K562 (cell line): ENCODE data around the gene FKBP9. TPM values are rescaled to one million over a fixed set of nuclear protein-coding genes. Genes with fewer than 3 reads are reported as not detected.
A peak's percentile ranks its signal among the peaks of the same experiment; 100 is the strongest.

ENCODE experiments used
- ATF1 ChIP-seq, 2 experiments: fragments of 450-650 bp in 1 of 2; IDR thresholded peaks; 2 replicates each; pipeline ENCODE4 v1.6.1; 2016; ENCODE audit warnings: missing compliant biosample characterization in 1 of 2, missing genetic modification characterization in 1 of 2
- BRD9 ChIP-seq: fragments of 450-650 bp; IDR thresholded peaks from 2 replicates; pipeline ENCODE4 v1.6.1; 2018; ENCODE audit warnings: low read depth; ENCODE audit not compliant: partially characterized antibody
- CBFB ChIP-seq: sonication (generic); formaldehyde crosslinking; IDR thresholded peaks from 2 replicates; pipeline ENCODE4 v1.4.0; 2020; ENCODE audit warnings: mild to moderate bottlenecking, missing genetic modification reagents
- EGR1 ChIP-seq: fragments of 450-650 bp; conservative IDR thresholded peaks from 2 replicates; pipeline ENCODE4 v1.6.1; 2017; ENCODE audit warnings: mild to moderate bottlenecking
- GATAD2B ChIP-seq: fragments of 450-650 bp; IDR thresholded peaks from 2 replicates; pipeline ENCODE4 v1.6.1; 2017; ENCODE audit warnings: mild to moderate bottlenecking, borderline replicate concordance
- HEY1 ChIP-seq: fragments of 250-450 bp; sonication (Bioruptor Pico); IDR thresholded peaks from 2 replicates; pipeline ENCODE4 v1.5.0; 2020; ENCODE audit warnings: mild to moderate bottlenecking, moderate library complexity, borderline replicate concordance
- HMG20B ChIP-seq: fragments of 250-450 bp; sonication (Bioruptor Pico); IDR thresholded peaks from 2 replicates; pipeline ENCODE4 v1.5.0; 2021; ENCODE audit warnings: mild to moderate bottlenecking
- MAFK ChIP-seq: IDR thresholded peaks from 2 replicates; pipeline ENCODE4 v1.6.1; 2011; ENCODE audit warnings: low read length, improper control_type of control experiment
- MCM5 ChIP-seq: fragments of 450-650 bp; IDR thresholded peaks from 2 replicates; pipeline ENCODE4 v1.6.1; 2016; ENCODE audit warnings: low read depth
- NCOR1 ChIP-seq: fragments of 450-650 bp; IDR thresholded peaks from 2 replicates; pipeline ENCODE4 v1.6.1; 2016; ENCODE audit warnings: mild to moderate bottlenecking, moderate library complexity
- RBBP5 ChIP-seq: fragments of 200-600 bp; sonication (generic); IDR thresholded peaks from 2 replicates; pipeline ENCODE4 v1.6.1; 2012; ENCODE audit warnings: borderline replicate concordance, mild to moderate bottlenecking, low read length, control low read depth, inconsistent platforms; ENCODE audit not compliant: insufficient read depth, poor library complexity, severe bottlenecking
- REST ChIP-seq, 2 experiments: fragments of 450-650 bp; formaldehyde crosslinking in 1 of 2; IDR thresholded peaks; 2 replicates each; pipeline versions ENCODE4 v1.4.0 to v1.6.1; 2014 to 2020; ENCODE audit warnings: mild to moderate bottlenecking in 2 of 2, borderline replicate concordance in 1 of 2, low read depth in 1 of 2
- TAF15 ChIP-seq: fragments of 200-400 bp; formaldehyde crosslinking; IDR thresholded peaks from 2 replicates; pipeline ENCODE4 v1.6.1; 2017; ENCODE audit warnings: mild to moderate bottlenecking, low read depth, low read length, moderate library complexity
- TCFL5 ChIP-seq: fragments of 250-450 bp; sonication (Bioruptor Pico); conservative IDR thresholded peaks from 2 replicates; pipeline ENCODE4 v1.6.1; 2021; ENCODE audit warnings: mild to moderate bottlenecking, moderate library complexity, matching md5 sums
- ZBTB2 ChIP-seq: fragments of 450-650 bp; IDR thresholded peaks from 2 replicates; pipeline ENCODE4 v1.6.1; 2016; ENCODE audit warnings: antibody characterized with exemption
- ZNF3 ChIP-seq: fragments of 250-450 bp; sonication (Bioruptor Pico); IDR thresholded peaks from 2 replicates; pipeline ENCODE4 v1.5.0; 2021; ENCODE audit warnings: mild to moderate bottlenecking, moderate library complexity
- polyA plus RNA-seq, 8 experiments: library from polyadenylated mRNA; depleted of rRNA in 4 of 8; stranded (reverse) in 5 of 8; unstranded in 3 of 8; fragments of >200 nt; fragmentation: Nextera tagmentation in 2 of 8; fragmentation: Illumina TruSeq in 1 of 8; extraction: Ambion mirVana in 2 of 8; extraction: Trizol in 1 of 8; gene quantifications; 2 replicates each; pipeline versions ENCODE4 v1.2.1 to v1.2.3, GENCODE V29; 2011 to 2014; ENCODE audit warnings: inconsistent platforms in 1 of 8, missing spikeins in 1 of 8
- total RNA-seq, 7 experiments: library from RNA; depleted of rRNA in 6 of 7; stranded (reverse); fragments of >200 nt in 6 of 7; fragmentation: Illumina TruSeq in 2 of 7; extraction: Trizol in 2 of 7; gene quantifications; 2 replicates each; pipeline versions ENCODE4 v1.2.1 to v1.2.3, GENCODE V29; 2011 to 2021; ENCODE audit warnings: low replicate concordance in 1 of 7

The FKBP9 gene
- total and polyA plus RNA-seq, 9 of the 15 experiments (the other 6 are each of a cell fraction or from before 2014, with no cell fraction given) = 5.9 to 23.7 (median 15.8) TPM

- TF ChIP-seq REST (IDR thresholded peaks at IDR 0.05; ENCODE audit: borderline replicate concordance) = no peak
- TF ChIP-seq REST (CRISPR knock-in tag; IDR thresholded peaks at IDR 0.05; ENCODE audit: low read depth) = no peak
- TF ChIP-seq NCOR1 = no peak
- no peak for TF ChIP-seq ZNF3 (CRISPR knock-in tag)
- TF ChIP-seq EGR1 = no peak
- TF ChIP-seq TCFL5 (CRISPR knock-in tag) = no peak
- TF ChIP-seq ZBTB2 = no peak
- no peak for TF ChIP-seq CBFB (CRISPR knock-in tag)
- TF ChIP-seq ATF1 (CRISPR knock-in tag; IDR thresholded peaks at IDR 0.05) = no peak
- TF ChIP-seq ATF1 (tag; IDR thresholded peaks at IDR 0.05) = no peak
- TF ChIP-seq HMG20B = 0 out of 2 replicates have a peak, but pooled peaks have one; percentile 43
- TF ChIP-seq HEY1 = no peak
- no peak for TF ChIP-seq RBBP5
- TF ChIP-seq GATAD2B = no peak
- TF ChIP-seq BRD9 = no peak
- no peak for TF ChIP-seq MAFK
- TF ChIP-seq MCM5 = no peak
- TF ChIP-seq TAF15 = no peak
These were observed 1.1 kb downstream of the FKBP9 start (continued) for GRCh38 chr7:32958046-32959025.
